ENCODE measurements around the gene ST6GALNAC3.

Gene ST6GALNAC3

DNA sequence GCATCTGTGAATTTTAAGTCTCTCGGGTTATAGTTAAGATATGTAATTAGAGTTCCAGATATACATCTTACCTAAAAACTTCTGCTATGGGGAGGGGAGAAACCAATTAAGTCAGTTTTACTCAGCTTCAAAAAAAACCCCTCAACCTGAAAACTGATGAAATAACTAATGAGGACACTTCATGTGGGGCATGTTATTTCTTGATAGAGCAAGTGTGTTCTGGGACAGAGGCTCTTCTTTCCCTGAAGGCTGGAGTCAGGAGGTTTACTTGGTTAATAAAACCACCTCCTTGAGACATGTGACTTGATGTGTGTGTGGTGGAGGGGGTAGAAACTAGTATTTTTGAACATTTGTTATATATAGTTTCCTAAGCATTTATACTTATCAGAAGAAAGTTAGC lies 479.7 kb downstream of the ST6GALNAC3 start:
- Mint-ChIP-seq H3K9me3 (no peaks in the 10 kb centered on the region), H3K27me3 (peaks cover 6% of the 10 kb centered on the region), H3K27ac (no peak overlapping the region), H3K4me1 (ENCODE audit: low read depth) (no peaks in the 10 kb centered on the region), H3K4me3 (no peak overlapping the region), H3K36me3 (ENCODE audit: low read depth) (no peaks in the 10 kb centered on the region)

DNA sequence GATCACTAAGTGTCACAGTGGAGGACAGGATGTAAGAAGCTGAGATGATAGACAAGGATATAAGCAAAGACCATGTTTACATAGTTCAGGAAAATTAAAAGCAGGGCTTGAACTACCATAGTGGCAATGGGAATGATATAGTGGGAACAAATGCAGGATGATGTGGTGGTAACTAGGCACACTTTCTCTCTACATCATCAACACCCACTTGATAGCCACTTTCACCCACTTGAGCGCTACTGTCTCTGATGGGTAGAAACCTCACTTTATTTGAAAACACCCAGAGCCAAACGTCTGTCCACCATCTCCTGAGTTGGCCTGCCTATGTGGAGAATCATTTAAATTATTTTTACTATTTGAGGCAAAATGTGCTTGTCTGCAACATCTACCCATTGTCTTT lies 487.7 kb downstream of the ST6GALNAC3 start:
- Mint-ChIP-seq H3K27me3 (no peaks in the 10 kb centered on the region), H3K36me3 (ENCODE audit: low read depth) (no peaks in the 10 kb centered on the region), H3K4me3 (no peak overlapping the region), H3K27ac (no peak overlapping the region), H3K4me1 (ENCODE audit: low read depth) (no peaks in the 10 kb centered on the region), H3K9me3 (no peaks in the 10 kb centered on the region)

DNA sequence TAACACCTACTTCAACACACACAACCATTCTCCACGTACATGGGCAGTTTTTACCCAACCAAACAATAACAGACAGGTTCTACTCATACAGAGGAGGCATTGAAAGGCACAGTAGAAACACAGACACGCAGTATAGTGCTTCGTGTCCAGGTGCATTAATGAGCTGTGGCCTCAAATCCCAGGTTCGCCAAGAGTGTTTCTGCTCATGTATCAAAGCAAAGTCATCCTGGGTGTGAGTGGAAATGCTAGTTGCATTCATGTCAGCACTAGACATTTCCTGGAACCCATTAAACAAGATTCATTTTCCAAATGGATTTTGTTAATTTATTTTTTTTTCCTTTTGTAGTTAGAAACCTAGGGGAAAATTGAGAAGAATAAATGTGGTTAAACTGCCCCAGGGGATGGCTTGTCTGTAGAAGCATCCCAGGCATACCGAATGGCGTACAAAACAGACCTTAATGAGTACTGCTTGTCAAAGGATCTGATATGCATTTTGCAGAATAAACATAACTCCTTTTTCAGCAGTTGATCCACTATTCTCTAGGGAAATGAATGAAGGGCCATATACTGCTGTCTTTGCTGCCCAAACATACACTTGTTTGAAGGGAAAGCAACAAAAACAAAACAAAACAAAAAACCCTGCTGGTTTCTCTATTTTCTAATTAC lies 494.2 kb downstream of the ST6GALNAC3 start:
- Mint-ChIP-seq H3K4me3 (no peak overlapping the region), H3K36me3 (ENCODE audit: low read depth) (no peaks in the 10 kb centered on the region), H3K9me3 (no peaks in the 10 kb centered on the region), H3K4me1 (ENCODE audit: low read depth) (no peaks in the 10 kb centered on the region), H3K27me3 (no peaks in the 10 kb centered on the region), H3K27ac (no peak overlapping the region)

DNA sequence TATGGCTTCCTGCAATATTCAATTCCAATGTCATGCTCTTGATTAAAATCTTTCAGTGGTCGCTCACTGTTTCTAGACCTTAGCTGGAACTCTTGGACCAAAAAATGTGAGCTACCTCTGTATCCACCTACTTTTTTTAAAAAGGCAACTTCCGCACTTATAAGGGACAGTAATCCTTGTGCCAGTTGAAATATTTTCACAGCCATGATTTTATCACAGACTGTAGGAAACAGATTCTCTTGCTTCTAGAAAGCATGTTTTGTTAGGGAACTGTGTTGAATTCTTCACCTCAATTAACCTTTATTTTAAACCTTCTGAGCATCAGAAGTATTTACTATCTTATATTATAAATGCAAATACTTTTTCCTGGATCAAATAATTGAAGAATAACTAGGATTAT lies 496.7 kb downstream of the ST6GALNAC3 start:
- no peaks in the 10 kb centered on the region for H3K36me3 Mint-ChIP-seq (ENCODE audit: low read depth)
- H3K27me3 Mint-ChIP-seq, result no peaks in the 10 kb centered on the region
- H3K9me3 Mint-ChIP-seq, result no peaks in the 10 kb centered on the region
- no peak overlapping the region for H3K27ac Mint-ChIP-seq
- no peak overlapping the region for H3K4me3 Mint-ChIP-seq
- H3K4me1 Mint-ChIP-seq (ENCODE audit: low read depth), result no peaks in the 10 kb centered on the region

DNA sequence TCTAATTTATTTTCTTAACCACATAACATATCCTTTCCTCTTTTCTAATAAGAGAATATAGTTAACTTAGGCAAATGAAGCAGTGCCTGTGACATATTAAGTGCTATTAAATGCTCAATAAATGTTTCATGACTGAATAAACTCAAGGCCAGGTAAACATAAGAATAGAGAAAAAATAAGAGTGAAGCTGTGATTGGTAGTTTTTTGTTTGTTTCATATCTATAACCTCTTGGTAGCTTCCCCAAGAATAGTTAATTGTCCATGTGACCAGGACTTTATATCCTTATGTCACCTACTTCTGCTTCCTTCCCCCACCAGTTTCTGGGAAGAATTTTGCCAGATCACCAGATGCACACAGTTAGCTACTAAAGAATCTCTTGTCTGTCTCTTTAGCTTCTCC lies 497.7 kb downstream of the ST6GALNAC3 start:
- H3K4me3 Mint-ChIP-seq, result no peak overlapping the region
- no peaks in the 10 kb centered on the region for H3K9me3 Mint-ChIP-seq
- no peaks in the 10 kb centered on the region for H3K4me1 Mint-ChIP-seq (ENCODE audit: low read depth)
- no peak overlapping the region for H3K27ac Mint-ChIP-seq
- H3K27me3 Mint-ChIP-seq, result no peaks in the 10 kb centered on the region
- no peaks in the 10 kb centered on the region for H3K36me3 Mint-ChIP-seq (ENCODE audit: low read depth)

DNA sequence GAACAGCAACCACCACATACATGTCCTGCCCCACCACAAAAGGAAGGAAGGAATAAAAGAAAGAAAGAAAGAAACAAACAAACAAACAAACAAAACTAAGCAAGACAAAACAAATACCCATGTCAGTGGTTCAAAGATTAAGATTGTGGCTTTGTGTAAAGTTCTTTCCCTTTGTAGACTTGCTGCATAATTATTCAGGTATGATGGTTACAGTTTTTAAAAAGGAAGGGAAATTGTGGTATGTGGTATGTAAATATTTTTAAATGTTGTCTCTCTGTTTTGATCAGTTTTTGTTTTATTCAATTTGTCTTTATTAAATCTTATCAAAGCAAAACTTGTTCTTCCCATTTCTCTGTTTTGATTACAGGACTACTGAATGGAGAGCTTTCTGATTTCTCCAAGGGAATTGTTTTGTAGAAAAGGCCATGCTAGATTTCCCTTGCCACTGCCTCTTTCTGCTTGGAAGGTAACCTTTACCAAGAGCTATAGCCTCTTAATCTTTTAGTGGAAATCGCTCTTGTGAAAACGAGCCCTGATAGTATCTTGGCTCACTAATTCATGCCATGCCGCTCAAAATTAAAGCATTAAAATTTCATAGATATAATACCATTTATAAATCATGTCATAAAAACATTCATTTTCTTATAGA lies 502.5 kb downstream of the ST6GALNAC3 start:
- H3K36me3 Mint-ChIP-seq (ENCODE audit: low read depth), result no peaks in the 10 kb centered on the region
- no peak overlapping the region for H3K4me3 Mint-ChIP-seq
- no peak overlapping the region for H3K27ac Mint-ChIP-seq
- H3K27me3 Mint-ChIP-seq, result no peaks in the 10 kb centered on the region
- H3K4me1 Mint-ChIP-seq (ENCODE audit: low read depth), result no peaks in the 10 kb centered on the region
- H3K9me3 Mint-ChIP-seq, result no peaks in the 10 kb centered on the region

DNA sequence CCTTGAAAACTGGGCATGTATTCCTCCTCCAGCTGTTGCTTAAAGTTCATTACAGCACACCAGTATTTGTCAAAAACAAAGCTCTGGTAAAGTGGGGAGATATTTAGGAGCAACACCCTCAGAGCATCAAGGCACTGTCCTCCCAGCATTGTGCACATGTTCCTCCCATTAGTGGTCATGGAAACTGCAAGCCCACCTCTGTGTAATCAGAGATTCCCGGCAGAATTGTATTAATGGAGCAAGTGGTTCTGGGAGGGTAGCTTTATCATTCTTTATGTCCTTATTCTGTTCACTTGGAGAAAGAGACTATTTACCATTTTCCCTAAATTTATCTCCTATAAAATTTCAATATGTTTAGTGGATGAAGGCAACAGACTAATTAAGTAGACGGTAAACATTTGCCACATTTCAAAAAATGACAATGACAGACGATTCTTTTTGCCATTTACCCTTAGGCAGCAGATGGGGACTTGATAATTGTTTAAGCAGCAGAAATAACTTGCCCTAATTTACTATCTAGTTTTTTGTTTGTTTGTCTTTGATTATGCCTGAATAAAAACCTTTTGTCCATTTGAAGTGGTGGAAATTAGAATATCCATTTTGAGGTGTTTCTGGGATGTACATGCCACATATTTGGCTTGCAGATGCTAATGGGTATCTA lies 503.1 kb downstream of the ST6GALNAC3 start:
- Mint-ChIP-seq H3K27ac (no peak overlapping the region), H3K27me3 (no peaks in the 10 kb centered on the region), H3K4me1 (ENCODE audit: low read depth) (no peaks in the 10 kb centered on the region), H3K4me3 (no peak overlapping the region), H3K36me3 (ENCODE audit: low read depth) (no peaks in the 10 kb centered on the region), H3K9me3 (no peaks in the 10 kb centered on the region)

DNA sequence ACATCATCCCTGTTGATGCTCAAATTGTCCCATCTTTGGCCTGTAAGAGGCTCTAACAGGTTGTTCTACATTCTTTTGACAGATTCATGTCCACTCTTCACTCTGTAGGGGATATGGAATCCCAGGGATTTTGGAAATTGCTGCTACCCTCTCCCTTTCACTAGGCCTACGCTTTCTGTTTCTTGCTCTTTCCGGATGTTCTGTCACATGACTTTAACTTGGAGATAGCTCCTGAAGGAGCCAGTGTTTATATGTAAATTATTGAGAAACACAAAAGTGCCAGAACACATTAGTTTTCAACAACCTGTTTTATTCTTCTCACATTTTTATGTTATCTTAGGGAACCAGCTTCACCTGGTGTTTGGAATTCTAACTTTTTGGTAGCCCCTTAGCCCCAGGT lies 505.7 kb downstream of the ST6GALNAC3 start:
- Mint-ChIP-seq H3K27me3 (no peaks in the 10 kb centered on the region), H3K4me1 (ENCODE audit: low read depth) (no peaks in the 10 kb centered on the region), H3K4me3 (no peak overlapping the region), H3K36me3 (ENCODE audit: low read depth) (no peaks in the 10 kb centered on the region), H3K9me3 (no peaks in the 10 kb centered on the region), H3K27ac (no peak overlapping the region)

DNA sequence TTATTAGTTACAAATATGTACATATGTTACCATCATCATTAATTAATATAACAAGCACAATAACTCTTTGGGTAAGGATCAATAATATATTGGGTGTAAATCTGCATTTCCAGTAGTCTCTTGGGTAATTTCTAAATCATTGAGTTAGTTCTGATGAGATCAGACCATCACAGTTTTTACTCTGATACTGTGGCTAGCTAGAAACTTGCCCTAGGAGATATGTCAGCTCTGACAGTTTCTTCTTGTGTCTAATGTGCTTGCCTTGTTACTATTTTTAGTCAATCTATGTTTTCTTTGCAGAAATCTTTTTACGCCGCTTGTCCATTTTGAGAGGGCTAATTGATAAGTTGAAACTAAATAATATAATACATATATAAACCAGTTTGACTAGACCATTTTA lies 507.2 kb downstream of the ST6GALNAC3 start:
- H3K27me3 Mint-ChIP-seq, result no peaks in the 10 kb centered on the region
- H3K36me3 Mint-ChIP-seq (ENCODE audit: low read depth), result no peaks in the 10 kb centered on the region
- no peaks in the 10 kb centered on the region for H3K9me3 Mint-ChIP-seq
- H3K27ac Mint-ChIP-seq, result no peak overlapping the region
- H3K4me3 Mint-ChIP-seq, result no peak overlapping the region
- no peaks in the 10 kb centered on the region for H3K4me1 Mint-ChIP-seq (ENCODE audit: low read depth)

DNA sequence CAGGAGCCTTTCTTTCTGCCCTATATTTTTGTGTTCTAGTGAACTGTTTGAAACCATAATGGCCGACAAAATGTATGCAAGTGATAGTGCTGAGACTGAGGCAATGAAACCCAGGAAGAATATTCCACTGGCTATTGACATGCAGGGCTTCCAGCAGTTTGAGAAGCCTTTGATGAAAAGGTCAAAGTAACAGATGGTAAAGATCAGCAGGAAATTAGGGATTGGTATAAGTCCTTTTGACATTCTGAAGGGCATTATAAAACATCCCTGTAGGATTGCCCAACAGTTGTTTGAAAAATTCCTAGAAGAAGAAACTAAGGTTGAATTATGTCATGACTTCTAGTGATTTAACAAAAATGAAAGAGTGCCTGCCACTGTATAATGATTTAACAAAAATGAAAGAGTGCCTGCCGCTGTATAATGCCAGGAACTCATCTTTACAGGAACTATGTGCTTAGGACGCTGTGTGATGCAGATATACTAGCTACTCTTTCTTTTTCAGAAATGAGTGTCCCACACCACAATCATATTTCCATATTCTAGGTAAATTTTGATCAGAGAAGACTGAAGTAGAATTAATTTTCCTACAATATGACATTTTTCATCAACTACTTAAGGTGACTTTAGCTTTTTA lies 508.8 kb downstream of the ST6GALNAC3 start:
- no peak overlapping the region for H3K27ac Mint-ChIP-seq
- H3K4me3 Mint-ChIP-seq, result no peak overlapping the region
- H3K4me1 Mint-ChIP-seq (ENCODE audit: low read depth), result no peaks in the 10 kb centered on the region
- H3K36me3 Mint-ChIP-seq (ENCODE audit: low read depth), result no peaks in the 10 kb centered on the region
- no peaks in the 10 kb centered on the region for H3K9me3 Mint-ChIP-seq
- no peaks in the 10 kb centered on the region for H3K27me3 Mint-ChIP-seq

DNA sequence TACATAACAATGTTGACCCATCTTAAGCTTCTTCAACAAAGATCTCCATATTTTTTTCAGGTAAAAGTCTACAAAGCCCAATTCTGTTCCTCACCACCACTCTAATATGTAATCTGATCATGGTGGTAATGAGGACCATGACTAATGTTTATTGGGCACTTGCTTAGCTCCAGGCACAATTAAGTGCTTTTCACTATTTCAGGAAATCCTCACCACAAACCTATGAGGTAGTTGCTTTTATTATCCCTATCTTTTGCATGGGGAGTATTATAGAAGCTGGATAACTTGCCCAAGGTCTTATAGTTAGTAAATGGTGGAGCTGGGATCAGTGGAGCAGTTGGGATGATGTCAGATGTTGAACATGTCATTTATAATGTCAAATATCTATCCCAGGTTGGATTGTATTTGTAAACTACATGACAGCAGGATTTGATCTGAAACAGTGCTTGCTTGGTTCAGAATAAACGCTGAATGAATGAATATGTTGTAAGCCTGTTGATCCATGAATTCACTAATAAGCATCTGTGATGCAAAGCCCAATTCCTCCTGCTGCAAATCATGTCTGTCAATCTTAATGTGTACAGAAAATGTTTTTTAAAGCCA lies 509.4 kb downstream of the ST6GALNAC3 start:
- no peak overlapping the region for H3K4me3 Mint-ChIP-seq
- H3K27me3 Mint-ChIP-seq, result no peaks in the 10 kb centered on the region
- H3K27ac Mint-ChIP-seq, result no peak overlapping the region
- H3K9me3 Mint-ChIP-seq, result no peaks in the 10 kb centered on the region
- H3K36me3 Mint-ChIP-seq (ENCODE audit: low read depth), result no peaks in the 10 kb centered on the region
- H3K4me1 Mint-ChIP-seq (ENCODE audit: low read depth), result no peaks in the 10 kb centered on the region

DNA sequence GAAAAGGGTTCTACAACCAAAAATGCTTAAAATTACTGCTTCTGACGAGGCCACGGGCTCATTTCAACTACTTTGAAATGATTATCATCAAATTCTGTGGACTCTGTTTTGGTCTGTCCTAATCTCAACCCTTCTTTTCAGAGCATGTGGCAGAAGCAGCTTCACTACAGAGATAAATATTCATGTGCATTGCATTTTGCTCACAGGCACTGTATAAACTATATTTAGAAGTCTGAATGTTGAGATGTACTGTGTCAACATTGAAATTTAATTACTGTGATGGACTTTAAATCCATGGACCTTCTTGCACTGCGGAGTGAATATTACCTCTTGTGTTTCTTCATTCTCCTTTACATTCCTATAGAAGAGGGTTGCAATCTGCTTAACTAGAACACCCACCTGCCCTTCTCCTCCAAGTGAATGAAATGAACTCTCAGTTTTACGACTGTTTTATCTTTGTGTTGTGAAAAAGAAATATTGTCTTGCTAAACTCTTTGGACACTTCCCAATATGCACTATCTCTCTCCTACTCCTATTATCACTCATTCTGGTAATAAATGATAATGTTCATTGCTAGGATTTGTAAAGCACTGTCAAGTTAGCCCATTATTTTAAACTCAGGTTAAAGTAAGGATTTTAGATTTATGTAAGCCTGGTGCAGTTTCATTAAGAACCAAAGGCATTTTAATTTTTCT lies 511.6 kb downstream of the ST6GALNAC3 start:
- Mint-ChIP-seq H3K27ac (no peak overlapping the region), H3K4me1 (ENCODE audit: low read depth) (no peaks in the 10 kb centered on the region), H3K36me3 (ENCODE audit: low read depth) (no peaks in the 10 kb centered on the region), H3K4me3 (no peak overlapping the region), H3K9me3 (no peaks in the 10 kb centered on the region), H3K27me3 (no peaks in the 10 kb centered on the region)

DNA sequence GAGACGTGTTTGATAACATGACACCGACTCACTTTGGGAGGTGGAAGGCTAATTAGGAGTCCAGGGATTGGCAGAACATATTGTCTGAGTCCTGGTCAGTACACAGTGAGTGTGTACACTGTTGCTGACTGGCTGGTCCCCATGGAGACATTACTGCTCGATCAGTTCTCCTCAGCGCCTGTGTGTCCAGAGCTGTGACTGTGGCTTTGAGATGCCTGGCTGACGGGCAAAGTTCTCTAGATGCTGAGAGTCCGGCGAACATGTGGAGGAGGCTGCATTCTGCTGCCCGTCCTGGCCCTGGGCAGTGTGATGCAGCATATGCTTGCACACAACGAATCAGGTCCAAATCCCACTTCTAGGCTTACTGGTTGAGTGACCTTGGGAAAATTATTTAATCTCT lies 512.7 kb downstream of the ST6GALNAC3 start:
- no peak overlapping the region for H3K4me3 Mint-ChIP-seq
- no peaks in the 10 kb centered on the region for H3K27me3 Mint-ChIP-seq
- H3K4me1 Mint-ChIP-seq (ENCODE audit: low read depth), result no peaks in the 10 kb centered on the region
- H3K9me3 Mint-ChIP-seq, result no peaks in the 10 kb centered on the region
- H3K27ac Mint-ChIP-seq, result no peak overlapping the region
- no peaks in the 10 kb centered on the region for H3K36me3 Mint-ChIP-seq (ENCODE audit: low read depth)

DNA sequence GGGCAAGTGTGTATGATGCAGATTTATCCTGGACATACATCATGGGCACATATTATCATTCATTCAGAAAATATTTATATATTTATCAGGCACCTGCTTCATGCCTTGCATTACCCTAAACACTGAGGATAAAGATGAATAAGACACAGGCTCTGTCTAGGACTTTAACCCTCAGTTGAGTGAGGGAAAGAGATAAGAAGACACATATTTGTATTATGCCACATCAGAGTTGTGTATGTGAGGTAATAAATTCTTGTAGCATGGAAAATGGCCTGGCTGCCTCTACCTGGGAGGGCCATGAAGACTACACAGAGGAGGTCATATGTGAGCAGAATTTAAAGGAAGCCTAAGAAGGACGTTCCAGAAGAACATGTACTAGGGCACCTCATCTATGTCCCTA lies 516.9 kb downstream of the ST6GALNAC3 start:
- Mint-ChIP-seq H3K27me3 (no peaks in the 10 kb centered on the region), H3K4me1 (ENCODE audit: low read depth) (no peaks in the 10 kb centered on the region), H3K27ac (no peak overlapping the region), H3K9me3 (peaks cover 4% of the 10 kb centered on the region), H3K36me3 (ENCODE audit: low read depth) (no peaks in the 10 kb centered on the region), H3K4me3 (no peak overlapping the region)

Data from stimulated activated naive CD8-positive, alpha-beta T cell treated with anti-CD3 and anti-CD28 coated beads, Interleukin-15, Interleukin-2, amounts not matched to agents 100 ng/mL and 50 ng/mL, for 24 hours (primary cell).